ENCODE data around the gene P4HB.
"Not testable (repeated sequence)": the region's sequence is repeated elsewhere in the genome, so short reads cannot be mapped to it uniquely, and the experiment has no call there.

P4HB gene

GRCh38 chr17:81840059-81840458 lies 20.3 kb downstream of the P4HB start:
- H3K36me3 ChIP-seq (ENCODE audit: control insufficient read depth, insufficient read depth, low read length); H3K4me3 ChIP-seq (ENCODE audit: low read length); H3K9me3 ChIP-seq (ENCODE audit: control insufficient read depth, low read length); H3K27me3 ChIP-seq (ENCODE audit: control insufficient read depth, insufficient read depth, low read length); H3K4me1 ChIP-seq (ENCODE audit: control insufficient read depth, insufficient read depth, low read length); H3K9ac ChIP-seq (ENCODE audit: low read length): not testable (repeated sequence)

- Histone ChIP-seq H3K27me3 (ENCODE audit: control insufficient read depth, insufficient read depth, low read length) (no peaks in the 10 kb centered on the region), H3K4me3 (ENCODE audit: low read length) (no peak overlapping the region), H3K9me3 (ENCODE audit: control insufficient read depth, low read length) (no peaks in the 10 kb centered on the region), H3K4me1 (ENCODE audit: control insufficient read depth, insufficient read depth, low read length) (no peaks in the 10 kb centered on the region), H3K9ac (ENCODE audit: low read length) (no peak overlapping the region), H3K36me3 (ENCODE audit: control insufficient read depth, insufficient read depth, low read length) (peaks cover 4% of the 10 kb centered on the region)
These were observed 21.0 kb downstream of the P4HB start for GRCh38 chr17:81839301-81839700.

GRCh38 chr17:81838753-81839255 lies 21.5 kb downstream of the P4HB start:
- Histone ChIP-seq H3K4me3 (ENCODE audit: low read length) (no peak overlapping the region), H3K9ac (ENCODE audit: low read length) (no peak overlapping the region), H3K4me1 (ENCODE audit: control insufficient read depth, insufficient read depth, low read length) (peaks cover 3% of the 10 kb centered on the region), H3K9me3 (ENCODE audit: control insufficient read depth, low read length) (no peaks in the 10 kb centered on the region), H3K36me3 (ENCODE audit: control insufficient read depth, insufficient read depth, low read length) (no peaks in the 10 kb centered on the region), H3K27me3 (ENCODE audit: control insufficient read depth, insufficient read depth, low read length) (no peaks in the 10 kb centered on the region)

- Histone ChIP-seq H3K9ac (ENCODE audit: low read length) (no peak overlapping the region), H3K36me3 (ENCODE audit: control insufficient read depth, insufficient read depth, low read length) (no peaks in the 10 kb centered on the region), H3K4me1 (ENCODE audit: control insufficient read depth, insufficient read depth, low read length) (peaks cover 10% of the 10 kb centered on the region), H3K27me3 (ENCODE audit: control insufficient read depth, insufficient read depth, low read length) (no peaks in the 10 kb centered on the region), H3K4me3 (ENCODE audit: low read length) (no peak overlapping the region), H3K9me3 (ENCODE audit: control insufficient read depth, low read length) (no peaks in the 10 kb centered on the region)
These were observed 22.7 kb downstream of the P4HB start for GRCh38 chr17:81837641-81838040.

- Histone ChIP-seq H3K9ac (ENCODE audit: low read length) (peak within 1 kb of the TSS; percentile 87), H3K4me1 (ENCODE audit: control insufficient read depth, insufficient read depth, low read length) (peaks cover 14% of the 10 kb centered on the region)
These were observed 25.5 kb downstream of the P4HB start, which contains the start of gene PPP1R27 for GRCh38 chr17:81834831-81835267. TSS of gene PPP1R27 (minus strand) at chr17:81835050. CDS start at chr17:81834953, 97 bp downstream.

GRCh38 chr17:81833921-81834830 lies 26.2 kb downstream of the P4HB start:
- Histone ChIP-seq H3K9ac (ENCODE audit: low read length) (peak overlapping the region; percentile 87), H3K27me3 (ENCODE audit: control insufficient read depth, insufficient read depth, low read length) (no peaks in the 10 kb centered on the region), H3K4me1 (ENCODE audit: control insufficient read depth, insufficient read depth, low read length) (peaks cover 14% of the 10 kb centered on the region), H3K9me3 (ENCODE audit: control insufficient read depth, low read length) (no peaks in the 10 kb centered on the region), H3K36me3 (ENCODE audit: control insufficient read depth, insufficient read depth, low read length) (no peaks in the 10 kb centered on the region), H3K4me3 (ENCODE audit: low read length) (peak overlapping the region; percentile 74)

More at GRCh38 chr17:81834831-81835267, 25.5 kb downstream of the P4HB start, which contains the start of gene PPP1R27:
- Histone ChIP-seq H3K36me3 (ENCODE audit: control insufficient read depth, insufficient read depth, low read length) (no peaks in the 10 kb centered on the region), H3K4me3 (ENCODE audit: low read length) (peak within 1 kb of the TSS; percentile 74), H3K27me3 (ENCODE audit: control insufficient read depth, insufficient read depth, low read length) (no peaks in the 10 kb centered on the region), H3K9me3 (ENCODE audit: control insufficient read depth, low read length) (no peaks in the 10 kb centered on the region)

GRCh38 chr17:81833160-81833920 lies 27.0 kb downstream of the P4HB start, which contains the start of gene MCRIP1:
TSS of gene MCRIP1 (minus strand) at chr17:81833291. CDS start at chr17:81824506, 8,785 bp downstream.
- Histone ChIP-seq H3K4me1 (ENCODE audit: control insufficient read depth, insufficient read depth, low read length) (peaks cover 14% of the 10 kb centered on the region), H3K9me3 (ENCODE audit: control insufficient read depth, low read length) (no peaks in the 10 kb centered on the region), H3K9ac (ENCODE audit: low read length) (peak within 1 kb of the TSS; percentile 87), H3K4me3 (ENCODE audit: low read length) (peak within 1 kb of the TSS; percentile 74), H3K27me3 (ENCODE audit: control insufficient read depth, insufficient read depth, low read length) (no peaks in the 10 kb centered on the region), H3K36me3 (ENCODE audit: control insufficient read depth, insufficient read depth, low read length) (no peaks in the 10 kb centered on the region)

GRCh38 chr17:81832608-81833159 lies 27.7 kb downstream of the P4HB start:
- peaks cover 18% of the 10 kb centered on the region for H3K4me1 ChIP-seq (ENCODE audit: control insufficient read depth, insufficient read depth, low read length)
- no peaks in the 10 kb centered on the region for H3K36me3 ChIP-seq (ENCODE audit: control insufficient read depth, insufficient read depth, low read length)
- peak overlapping the region; percentile 72 for H3K9ac ChIP-seq (ENCODE audit: low read length)
- H3K27me3 ChIP-seq (ENCODE audit: control insufficient read depth, insufficient read depth, low read length) = no peaks in the 10 kb centered on the region
- no peaks in the 10 kb centered on the region for H3K9me3 ChIP-seq (ENCODE audit: control insufficient read depth, low read length)
- H3K4me3 ChIP-seq (ENCODE audit: low read length) = peak overlapping the region; percentile 20

GRCh38 chr17:81831957-81832607 lies 28.3 kb downstream of the P4HB start:
- Histone ChIP-seq H3K4me3 (ENCODE audit: low read length) (peak overlapping the region; percentile 20), H3K36me3 (ENCODE audit: control insufficient read depth, insufficient read depth, low read length) (no peaks in the 10 kb centered on the region), H3K9ac (ENCODE audit: low read length) (peak overlapping the region; percentile 72), H3K9me3 (ENCODE audit: control insufficient read depth, low read length) (no peaks in the 10 kb centered on the region), H3K27me3 (ENCODE audit: control insufficient read depth, insufficient read depth, low read length) (no peaks in the 10 kb centered on the region), H3K4me1 (ENCODE audit: control insufficient read depth, insufficient read depth, low read length) (peaks cover 18% of the 10 kb centered on the region)

GRCh38 chr17:81831563-81831956 lies 28.8 kb downstream of the P4HB start:
- Histone ChIP-seq H3K4me1 (ENCODE audit: control insufficient read depth, insufficient read depth, low read length) (peaks cover 18% of the 10 kb centered on the region), H3K4me3 (ENCODE audit: low read length) (no peak overlapping the region), H3K36me3 (ENCODE audit: control insufficient read depth, insufficient read depth, low read length) (no peaks in the 10 kb centered on the region), H3K9me3 (ENCODE audit: control insufficient read depth, low read length) (no peaks in the 10 kb centered on the region), H3K27me3 (ENCODE audit: control insufficient read depth, insufficient read depth, low read length) (no peaks in the 10 kb centered on the region), H3K9ac (ENCODE audit: low read length) (peak overlapping the region; percentile 72)

GRCh38 chr17:81829858-81830257 lies 30.5 kb downstream of the P4HB start:
- Histone ChIP-seq H3K36me3 (ENCODE audit: control insufficient read depth, insufficient read depth, low read length) (no peaks in the 10 kb centered on the region), H3K27me3 (ENCODE audit: control insufficient read depth, insufficient read depth, low read length) (no peaks in the 10 kb centered on the region), H3K4me3 (ENCODE audit: low read length) (no peak overlapping the region), H3K9me3 (ENCODE audit: control insufficient read depth, low read length) (no peaks in the 10 kb centered on the region), H3K4me1 (ENCODE audit: control insufficient read depth, insufficient read depth, low read length) (peaks cover 18% of the 10 kb centered on the region), H3K9ac (ENCODE audit: low read length) (no peak overlapping the region)

Data from mucosa of stomach (tissue), 1 donor.